GM06990 (cell line): Measurements from ENCODE around the gene RPL12.

Source experiments
- DNase-seq: peaks from one replicate; pipeline ENCODE4 v3.0.0-alpha.2; 2011; ENCODE audit not compliant: insufficient read length; ENCODE audit errors: extremely low read depth
- H3K27me3 ChIP-seq: replicated peaks from 2 replicates; pipeline ENCODE4 v1.6.0; 2011; ENCODE audit warnings: low read length; ENCODE audit not compliant: control insufficient read depth, insufficient read depth
- H3K36me3 ChIP-seq: 2 replicates; pipeline ENCODE4 v1.5.1; 2011; ENCODE audit warnings: low read length; ENCODE audit not compliant: control insufficient read depth, insufficient read depth
- H3K4me3 ChIP-seq: replicated peaks from 2 replicates; pipeline ENCODE4 v1.5.1; 2011; ENCODE audit warnings: low read depth, mild to moderate bottlenecking, control low read depth, low read length
- CTCF ChIP-seq: IDR thresholded peaks from 2 replicates; pipeline ENCODE4 v1.5.1; 2011; ENCODE audit warnings: low read length, control low read depth, mild to moderate bottlenecking, inconsistent platforms; ENCODE audit not compliant: insufficient read depth, poor library complexity, severe bottlenecking

Gene RPL12

DNA sequence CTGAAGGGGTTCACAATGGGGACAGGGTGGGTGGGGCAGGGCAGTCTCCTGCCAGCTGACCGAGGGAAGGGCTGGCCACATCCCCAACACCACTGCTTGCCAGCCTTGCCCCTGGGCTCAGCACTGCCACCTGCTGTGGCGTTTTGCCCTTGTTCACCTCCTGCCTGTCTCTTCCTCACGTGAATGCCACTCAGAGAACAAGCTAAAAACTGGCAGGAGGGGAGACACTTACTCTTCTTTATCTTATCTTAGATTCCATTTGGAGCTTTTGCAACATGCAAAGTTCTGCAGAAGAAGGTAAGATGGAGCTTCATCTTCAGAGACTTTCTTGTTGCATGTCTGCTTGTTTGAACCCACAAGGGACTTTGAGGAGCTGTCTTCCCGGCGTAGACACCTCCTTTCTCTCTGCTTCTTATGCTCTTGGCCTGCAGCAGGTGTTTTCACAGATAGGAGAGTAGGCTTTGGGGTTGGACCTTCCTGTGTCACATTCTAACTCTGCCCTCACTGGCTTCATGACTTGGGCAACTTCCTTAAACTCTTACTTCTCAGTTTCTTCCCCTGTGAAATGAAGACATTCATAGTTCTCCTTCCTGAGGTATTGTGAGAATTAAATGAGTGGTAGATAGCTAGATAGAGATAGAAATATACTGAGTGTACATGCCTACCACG lies 4.3 kb upstream of the RPL12 start:
- no peak overlapping the region for H3K4me3 ChIP-seq
- H3K27me3 ChIP-seq = no peaks in the 10 kb centered on the region
- H3K36me3 ChIP-seq = peaks cover 13% of the 10 kb centered on the region
- TF ChIP-seq CTCF = peak; percentile 69
- no peak for DNase-seq

DNA sequence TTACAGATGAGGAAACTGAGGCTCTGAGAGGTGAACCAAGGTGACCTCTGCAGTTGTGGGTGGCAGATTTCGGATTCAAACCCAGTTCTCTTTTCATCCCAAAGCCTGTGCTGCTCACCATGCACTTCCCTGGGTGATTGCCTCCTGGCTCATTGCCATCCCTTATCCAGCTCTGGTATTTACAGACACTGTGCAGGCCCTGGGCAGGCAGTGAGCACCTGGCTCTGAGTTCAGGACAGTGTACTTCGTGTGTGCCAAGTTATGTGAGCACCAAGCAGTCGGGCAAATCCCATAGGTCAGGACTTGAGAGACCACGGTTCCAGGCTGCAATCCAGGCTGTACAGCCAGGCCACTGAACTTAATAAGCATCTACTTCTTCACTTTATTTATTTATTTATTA lies 1.5 kb upstream of the RPL12 start:
- H3K36me3 ChIP-seq = peaks cover 22% of the 10 kb centered on the region
- peak overlapping the region; percentile 95 for H3K4me3 ChIP-seq
- no peaks in the 10 kb centered on the region for H3K27me3 ChIP-seq
- no peak for TF ChIP-seq CTCF
- no peak for DNase-seq

- Histone ChIP-seq H3K27me3 (no peaks in the 10 kb centered on the region), H3K4me3 (peak overlapping the region; percentile 95), H3K36me3 (peaks cover 22% of the 10 kb centered on the region)
- peak; percentile 68 for DNase-seq
- no peak for TF ChIP-seq CTCF
Observed at GRCh38 chr9:127451858-127452656, 851 bp upstream of the RPL12 start.

DNA sequence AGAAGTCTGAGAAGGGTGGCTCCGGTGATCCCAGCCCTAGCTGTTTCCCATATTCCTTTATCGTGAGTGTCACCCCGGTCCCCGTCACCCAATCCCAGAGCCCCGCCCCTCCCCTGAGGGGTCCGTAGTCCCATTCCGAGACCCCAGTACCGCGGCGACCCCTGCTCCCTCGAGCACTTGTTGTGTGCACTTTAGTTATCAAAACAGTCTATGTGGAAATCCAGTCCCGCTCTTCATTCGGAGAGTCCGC lies 327 bp upstream of the RPL12 start:
- peaks cover 25% of the 10 kb centered on the region for H3K36me3 ChIP-seq
- H3K4me3 ChIP-seq = peak overlapping the region; percentile 95
- no peak for DNase-seq
- TF ChIP-seq CTCF = no peak
- no peaks in the 10 kb centered on the region for H3K27me3 ChIP-seq

DNA sequence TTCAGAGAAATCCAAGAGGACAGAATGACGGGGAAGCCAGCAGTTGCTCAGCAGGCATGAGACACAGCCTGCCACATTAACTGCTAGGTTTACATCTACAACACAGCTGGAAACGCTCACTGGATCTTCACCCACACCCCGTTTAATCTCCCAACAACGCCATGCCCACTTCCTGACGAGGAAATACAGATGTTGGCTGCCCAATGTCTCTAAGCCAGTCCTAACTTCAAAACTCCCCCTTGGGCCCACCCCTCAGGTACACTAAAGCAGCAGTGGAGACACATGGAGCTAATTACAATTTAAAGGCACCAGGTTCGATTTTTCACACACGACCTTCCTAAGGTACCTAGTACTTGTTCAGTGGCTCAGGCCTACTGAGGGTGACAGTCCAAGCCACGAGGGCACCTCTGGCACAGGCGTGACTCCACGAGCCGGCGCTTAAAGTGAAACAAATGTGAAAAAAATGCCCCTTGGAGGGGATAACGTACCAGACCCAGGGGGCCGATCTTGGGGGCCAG lies 904 bp downstream of the RPL12 start:
- peak overlapping the region; percentile 95 for H3K4me3 ChIP-seq
- TF ChIP-seq CTCF = no peak
- H3K36me3 ChIP-seq = peaks cover 30% of the 10 kb centered on the region
- DNase-seq = no peak
- no peaks in the 10 kb centered on the region for H3K27me3 ChIP-seq
